Measurements from ENCODE around the gene KCNJ18.
"Not testable (repeated sequence)": the region's sequence is repeated elsewhere in the genome, so short reads cannot be mapped to it uniquely, and the experiment has no call there.

The KCNJ18 gene

DNA sequence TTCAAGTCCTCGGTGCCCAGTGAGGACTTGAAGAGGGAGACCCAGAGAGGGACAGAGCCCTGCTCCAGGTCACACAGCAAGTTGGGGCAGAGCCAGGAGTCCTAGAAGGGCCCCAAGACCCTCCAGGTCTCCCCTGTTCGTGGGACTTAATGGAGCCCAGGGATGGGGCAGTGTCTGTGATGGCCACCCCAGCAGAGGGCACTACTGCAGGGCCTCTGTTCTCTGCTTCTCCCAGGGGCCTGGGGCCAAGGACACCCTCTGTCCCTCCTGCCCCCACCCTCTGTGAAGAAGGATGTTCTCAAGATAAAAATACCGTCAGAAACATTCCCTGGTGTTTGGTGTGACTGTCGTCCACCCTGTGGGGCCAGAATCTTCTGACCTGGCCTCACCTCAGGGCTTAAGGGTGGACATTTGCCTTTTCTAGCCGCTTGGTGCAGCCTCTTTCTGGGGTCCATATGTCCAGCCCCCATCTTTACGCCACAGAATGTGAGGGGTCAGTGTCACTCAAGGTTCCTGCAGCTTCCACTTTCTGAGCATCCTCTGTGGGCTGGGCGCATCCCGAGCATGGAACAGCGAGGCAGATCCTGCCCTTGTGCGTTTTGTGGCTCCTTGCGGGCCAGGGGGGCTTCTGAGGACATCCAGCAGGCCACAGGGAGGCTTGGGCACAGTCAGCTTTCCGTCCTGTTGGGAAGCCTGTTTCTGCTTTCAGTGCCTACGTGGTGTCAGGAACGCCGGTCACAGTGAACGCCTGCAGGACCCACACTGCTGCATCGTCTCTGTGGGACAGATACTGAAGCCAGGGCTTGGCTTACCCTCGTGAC lies at the start of gene KCNJ18:
KCNJ18 (plus strand) TSS at position 641 of the 821 bp plus-strand sequence. CDS start 10,264 bp downstream, outside the sequence.
- H3K4me1 ChIP-seq; H3K27me3 ChIP-seq (ENCODE audit: control insufficient read depth, insufficient read depth, low read length); H3K36me3 ChIP-seq (ENCODE audit: control insufficient read depth, insufficient read depth, low read length); H2AFZ ChIP-seq; H3K27ac ChIP-seq; H3K4me2 ChIP-seq (ENCODE audit: low read length); H3K79me2 ChIP-seq; H3K9me3 ChIP-seq (ENCODE audit: control insufficient read depth, low read length); H3K9ac ChIP-seq; H3K4me3 ChIP-seq (ENCODE audit: low read depth, low read length): not testable (repeated sequence)

GRCh38 chr17:21648125-21648524 lies 44.2 kb upstream of the KCNJ18 start:
- H3K4me2 ChIP-seq (ENCODE audit: low read length); H3K4me3 ChIP-seq (ENCODE audit: low read depth, low read length); H3K79me2 ChIP-seq; H2AFZ ChIP-seq; H3K27me3 ChIP-seq (ENCODE audit: control insufficient read depth, insufficient read depth, low read length); H3K9me3 ChIP-seq (ENCODE audit: control insufficient read depth, low read length); H3K4me1 ChIP-seq; H3K9ac ChIP-seq; H3K27ac ChIP-seq; H3K36me3 ChIP-seq (ENCODE audit: control insufficient read depth, insufficient read depth, low read length): not testable (repeated sequence)

- H3K4me3 ChIP-seq (ENCODE audit: low read depth, low read length); H3K27me3 ChIP-seq (ENCODE audit: control insufficient read depth, insufficient read depth, low read length); H2AFZ ChIP-seq; H3K9me3 ChIP-seq (ENCODE audit: control insufficient read depth, low read length); H3K36me3 ChIP-seq (ENCODE audit: control insufficient read depth, insufficient read depth, low read length); H3K79me2 ChIP-seq; H3K4me1 ChIP-seq; H3K9ac ChIP-seq; H3K27ac ChIP-seq; H3K4me2 ChIP-seq (ENCODE audit: low read length): not testable (repeated sequence)
Observed at GRCh38 chr17:21650043-21650442, 42.3 kb upstream of the KCNJ18 start.

GRCh38 chr17:21652049-21652448 lies 40.3 kb upstream of the KCNJ18 start:
- not testable (repeated sequence) for H3K4me2 ChIP-seq (ENCODE audit: low read length); H3K9ac ChIP-seq; H3K79me2 ChIP-seq; H3K4me3 ChIP-seq (ENCODE audit: low read depth, low read length); H3K4me1 ChIP-seq; H3K27me3 ChIP-seq (ENCODE audit: control insufficient read depth, insufficient read depth, low read length); H2AFZ ChIP-seq; H3K9me3 ChIP-seq (ENCODE audit: control insufficient read depth, low read length); H3K36me3 ChIP-seq (ENCODE audit: control insufficient read depth, insufficient read depth, low read length); H3K27ac ChIP-seq

DNA sequence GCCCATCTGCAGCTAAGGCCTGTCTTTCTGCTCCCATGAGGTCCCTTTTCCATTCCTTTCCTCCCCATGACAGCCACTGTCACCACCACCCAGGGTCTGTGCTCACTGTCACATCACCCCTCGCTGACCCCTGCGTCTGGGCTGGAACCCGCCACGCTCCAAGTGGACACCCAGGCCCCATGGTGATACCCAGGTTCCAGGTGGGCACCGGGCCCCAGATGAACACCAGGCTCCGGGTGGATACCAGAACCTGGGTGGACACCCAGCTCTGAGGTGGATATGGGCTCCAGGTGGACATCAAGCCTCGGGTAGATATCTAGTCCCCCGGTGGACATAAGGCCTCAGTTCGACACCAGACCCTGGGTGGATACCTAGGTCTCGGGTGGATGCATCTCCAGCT lies 39.1 kb upstream of the KCNJ18 start:
- H3K4me2 ChIP-seq (ENCODE audit: low read length); H3K79me2 ChIP-seq; H3K9ac ChIP-seq; H2AFZ ChIP-seq; H3K4me3 ChIP-seq (ENCODE audit: low read depth, low read length); H3K4me1 ChIP-seq; H3K36me3 ChIP-seq (ENCODE audit: control insufficient read depth, insufficient read depth, low read length); H3K27me3 ChIP-seq (ENCODE audit: control insufficient read depth, insufficient read depth, low read length); H3K9me3 ChIP-seq (ENCODE audit: control insufficient read depth, low read length); H3K27ac ChIP-seq: not testable (repeated sequence)

- not testable (repeated sequence) for H3K27me3 ChIP-seq (ENCODE audit: control insufficient read depth, insufficient read depth, low read length); H3K9ac ChIP-seq; H3K4me3 ChIP-seq (ENCODE audit: low read depth, low read length); H3K27ac ChIP-seq; H3K9me3 ChIP-seq (ENCODE audit: control insufficient read depth, low read length); H3K79me2 ChIP-seq; H3K36me3 ChIP-seq (ENCODE audit: control insufficient read depth, insufficient read depth, low read length); H3K4me1 ChIP-seq; H3K4me2 ChIP-seq (ENCODE audit: low read length); H2AFZ ChIP-seq
Observed at GRCh38 chr17:21656518-21657309, 35.6 kb upstream of the KCNJ18 start.

- H3K27me3 ChIP-seq (ENCODE audit: control insufficient read depth, insufficient read depth, low read length); H2AFZ ChIP-seq; H3K79me2 ChIP-seq; H3K4me1 ChIP-seq; H3K9me3 ChIP-seq (ENCODE audit: control insufficient read depth, low read length); H3K4me2 ChIP-seq (ENCODE audit: low read length); H3K4me3 ChIP-seq (ENCODE audit: low read depth, low read length); H3K36me3 ChIP-seq (ENCODE audit: control insufficient read depth, insufficient read depth, low read length); H3K27ac ChIP-seq; H3K9ac ChIP-seq: not testable (repeated sequence)
Observed at GRCh38 chr17:21659635-21660034, 32.7 kb upstream of the KCNJ18 start.

- H3K79me2 ChIP-seq; H3K9ac ChIP-seq; H3K27me3 ChIP-seq (ENCODE audit: control insufficient read depth, insufficient read depth, low read length): not testable (repeated sequence)
Observed at GRCh38 chr17:21661455-21661854, 30.9 kb upstream of the KCNJ18 start.

GRCh38 chr17:21663166-21663565 lies 29.2 kb upstream of the KCNJ18 start:
- not testable (repeated sequence) for H3K4me2 ChIP-seq (ENCODE audit: low read length); H3K27ac ChIP-seq; H3K9me3 ChIP-seq (ENCODE audit: control insufficient read depth, low read length); H3K27me3 ChIP-seq (ENCODE audit: control insufficient read depth, insufficient read depth, low read length); H3K4me1 ChIP-seq; H2AFZ ChIP-seq; H3K36me3 ChIP-seq (ENCODE audit: control insufficient read depth, insufficient read depth, low read length); H3K9ac ChIP-seq; H3K4me3 ChIP-seq (ENCODE audit: low read depth, low read length); H3K79me2 ChIP-seq

More at GRCh38 chr17:21661455-21661854, 30.9 kb upstream of the KCNJ18 start:
- not testable (repeated sequence) for H2AFZ ChIP-seq; H3K4me1 ChIP-seq; H3K4me2 ChIP-seq (ENCODE audit: low read length); H3K9me3 ChIP-seq (ENCODE audit: control insufficient read depth, low read length); H3K36me3 ChIP-seq (ENCODE audit: control insufficient read depth, insufficient read depth, low read length); H3K4me3 ChIP-seq (ENCODE audit: low read depth, low read length); H3K27ac ChIP-seq

- H2AFZ ChIP-seq; H3K79me2 ChIP-seq; H3K4me3 ChIP-seq (ENCODE audit: low read depth, low read length); H3K9ac ChIP-seq; H3K4me1 ChIP-seq; H3K36me3 ChIP-seq (ENCODE audit: control insufficient read depth, insufficient read depth, low read length); H3K27me3 ChIP-seq (ENCODE audit: control insufficient read depth, insufficient read depth, low read length); H3K27ac ChIP-seq; H3K9me3 ChIP-seq (ENCODE audit: control insufficient read depth, low read length); H3K4me2 ChIP-seq (ENCODE audit: low read length): not testable (repeated sequence)
Observed at GRCh38 chr17:21663614-21664474, 28.5 kb upstream of the KCNJ18 start.
